ENCODE data around the gene COL5A1.

COL5A1 gene

DNA sequence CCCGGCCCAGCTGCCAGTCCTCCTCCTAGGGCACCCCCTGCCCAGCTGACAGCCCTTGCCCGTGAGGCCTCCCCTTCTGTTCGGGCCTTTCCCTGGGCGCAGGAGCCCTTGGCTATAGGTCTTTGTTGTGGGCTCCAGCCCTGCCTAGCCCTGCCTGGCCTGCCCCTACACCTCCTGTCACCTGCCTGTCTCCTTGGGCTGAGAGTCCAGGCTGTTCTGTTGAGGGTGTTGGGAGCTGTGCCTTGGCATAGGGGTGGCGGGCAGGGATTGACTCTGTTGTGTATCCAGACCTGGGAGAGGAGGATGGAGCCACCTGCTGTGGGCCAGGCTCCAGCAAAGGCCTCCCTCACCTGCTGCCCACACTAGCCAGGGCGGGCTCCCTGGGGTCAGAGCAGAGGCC, 250.6 kb downstream of the COL5A1 start:
- no peak for DNase-seq (ENCODE audit: low read depth)
- TF ChIP-seq CTCF (IDR thresholded peaks at IDR 0.05; ENCODE audit: low read depth, low read length, missing control alignments), result no peak
- H3K4me3 ChIP-seq (ENCODE audit: low read depth, low read length), result no peak overlapping the region

- H3K4me3 ChIP-seq (ENCODE audit: low read depth, low read length), result no peak overlapping the region
- TF ChIP-seq CTCF (IDR thresholded peaks at IDR 0.05; ENCODE audit: low read depth, low read length, missing control alignments), result no peak
- DNase-seq (ENCODE audit: low read depth), result no peak
Observed at GRCh38 chr9:134892820-134893420, 251.3 kb downstream of the COL5A1 start.

All from GM12864 (cell line).